Measurements from ENCODE around the gene EXOC3.

Gene EXOC3

GRCh38 chr5:435156-435790, 7.7 kb upstream of the EXOC3 start:
- ATAC-seq (ENCODE audit: low read depth) (no peak), DNase-seq (ENCODE audit: low spot score) (peak; percentile 42)
- Histone ChIP-seq H3K4me1 (ENCODE audit: insufficient read depth, poor library complexity, severe bottlenecking) (no peaks in the 10 kb centered on the region), H3K27ac (ENCODE audit: poor library complexity, severe bottlenecking) (no peak overlapping the region), H3K36me3 (ENCODE audit: low read depth) (no peaks in the 10 kb centered on the region), H3K27me3 (ENCODE audit: insufficient read depth, poor library complexity, severe bottlenecking) (no peaks in the 10 kb centered on the region), H3K9me3 (ENCODE audit: severe bottlenecking) (no peaks in the 10 kb centered on the region), H3K4me3 (ENCODE audit: severe bottlenecking) (no peak overlapping the region)
- TF ChIP-seq CTCF (IDR thresholded peaks at IDR 0.05; ENCODE audit: poor library complexity, severe bottlenecking) = no peak

GRCh38 chr5:435961-436640, 6.9 kb upstream of the EXOC3 start:
- ATAC-seq (ENCODE audit: low read depth) = peak; percentile 76
- Histone ChIP-seq H3K27ac (ENCODE audit: poor library complexity, severe bottlenecking) (no peak overlapping the region), H3K36me3 (ENCODE audit: low read depth) (no peaks in the 10 kb centered on the region), H3K4me3 (ENCODE audit: severe bottlenecking) (no peak overlapping the region), H3K9me3 (ENCODE audit: severe bottlenecking) (no peaks in the 10 kb centered on the region), H3K27me3 (ENCODE audit: insufficient read depth, poor library complexity, severe bottlenecking) (no peaks in the 10 kb centered on the region), H3K4me1 (ENCODE audit: insufficient read depth, poor library complexity, severe bottlenecking) (no peaks in the 10 kb centered on the region)
- DNase-seq (ENCODE audit: low spot score) = peak; percentile 73
- TF ChIP-seq CTCF (IDR thresholded peaks at IDR 0.05; ENCODE audit: poor library complexity, severe bottlenecking) = peak; percentile 62

GRCh38 chr5:436641-436975, 6.4 kb upstream of the EXOC3 start:
- Histone ChIP-seq H3K27me3 (ENCODE audit: insufficient read depth, poor library complexity, severe bottlenecking) (no peaks in the 10 kb centered on the region), H3K36me3 (ENCODE audit: low read depth) (no peaks in the 10 kb centered on the region), H3K4me3 (ENCODE audit: severe bottlenecking) (no peak overlapping the region), H3K27ac (ENCODE audit: poor library complexity, severe bottlenecking) (no peak overlapping the region), H3K4me1 (ENCODE audit: insufficient read depth, poor library complexity, severe bottlenecking) (no peaks in the 10 kb centered on the region), H3K9me3 (ENCODE audit: severe bottlenecking) (no peaks in the 10 kb centered on the region)
- DNase-seq (ENCODE audit: low spot score) = no peak
- no peak for ATAC-seq (ENCODE audit: low read depth)
- peak; percentile 31 for TF ChIP-seq CTCF (IDR thresholded peaks at IDR 0.05; ENCODE audit: poor library complexity, severe bottlenecking)

GRCh38 chr5:437281-437771, 5.7 kb upstream of the EXOC3 start:
- ATAC-seq (ENCODE audit: low read depth) (no peak), DNase-seq (ENCODE audit: low spot score) (peak; percentile 67)
- Histone ChIP-seq H3K27ac (ENCODE audit: poor library complexity, severe bottlenecking) (no peak overlapping the region), H3K4me3 (ENCODE audit: severe bottlenecking) (no peak overlapping the region), H3K27me3 (ENCODE audit: insufficient read depth, poor library complexity, severe bottlenecking) (no peaks in the 10 kb centered on the region), H3K9me3 (ENCODE audit: severe bottlenecking) (no peaks in the 10 kb centered on the region), H3K36me3 (ENCODE audit: low read depth) (no peaks in the 10 kb centered on the region), H3K4me1 (ENCODE audit: insufficient read depth, poor library complexity, severe bottlenecking) (peaks cover 4% of the 10 kb centered on the region)
- no peak for TF ChIP-seq CTCF (IDR thresholded peaks at IDR 0.05; ENCODE audit: poor library complexity, severe bottlenecking)

- ATAC-seq (ENCODE audit: low read depth) = no peak
- TF ChIP-seq CTCF (IDR thresholded peaks at IDR 0.05; ENCODE audit: poor library complexity, severe bottlenecking) = no peak
- peaks cover 4% of the 10 kb centered on the region for H3K4me1 ChIP-seq (ENCODE audit: insufficient read depth, poor library complexity, severe bottlenecking)
- peak; percentile 71 for DNase-seq (ENCODE audit: low spot score)
- H3K36me3 ChIP-seq (ENCODE audit: low read depth) = no peaks in the 10 kb centered on the region
- no peak overlapping the region for H3K27ac ChIP-seq (ENCODE audit: poor library complexity, severe bottlenecking)
- no peaks in the 10 kb centered on the region for H3K9me3 ChIP-seq (ENCODE audit: severe bottlenecking)
- H3K4me3 ChIP-seq (ENCODE audit: severe bottlenecking) = no peak overlapping the region
- H3K27me3 ChIP-seq (ENCODE audit: insufficient read depth, poor library complexity, severe bottlenecking) = no peaks in the 10 kb centered on the region
These were observed 4.4 kb upstream of the EXOC3 start for GRCh38 chr5:438481-438981.
